Activated CD4-positive, alpha-beta T cell treated with anti-CD3 and anti-CD28 coated beads, Interleukin-2, amount 50 U/mL, for 16 hours (primary cell): ENCODE data around the gene ADAMTS9.

Source experiments
- DNase-seq: peaks from one replicate; pipeline ENCODE4 v3.0.0-alpha.2; 2020

The ADAMTS9 gene

GRCh38 chr3:64651741-64652241 lies 36.0 kb downstream of the ADAMTS9 start:
- DNase-seq = no peak

DNA sequence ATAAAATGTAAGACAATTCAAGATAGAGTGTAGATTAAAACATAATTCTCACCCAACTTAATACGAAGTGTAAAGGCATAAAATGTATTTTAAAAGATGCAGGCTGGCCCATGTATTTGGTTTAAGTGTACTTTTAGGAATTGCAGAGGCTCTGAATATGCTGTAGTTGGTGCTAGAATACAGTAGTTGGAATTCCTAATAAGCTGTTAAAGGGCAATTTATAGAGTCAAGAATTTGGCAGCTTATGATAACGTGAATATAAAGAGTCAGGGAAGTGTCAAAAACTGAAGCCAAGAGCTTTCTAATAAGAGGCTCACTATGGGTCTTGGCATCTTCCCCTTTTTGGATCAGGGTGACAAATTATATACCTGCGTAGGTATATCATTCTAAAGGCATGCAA lies 36.5 kb downstream of the ADAMTS9 start:
- no peak for DNase-seq

DNA sequence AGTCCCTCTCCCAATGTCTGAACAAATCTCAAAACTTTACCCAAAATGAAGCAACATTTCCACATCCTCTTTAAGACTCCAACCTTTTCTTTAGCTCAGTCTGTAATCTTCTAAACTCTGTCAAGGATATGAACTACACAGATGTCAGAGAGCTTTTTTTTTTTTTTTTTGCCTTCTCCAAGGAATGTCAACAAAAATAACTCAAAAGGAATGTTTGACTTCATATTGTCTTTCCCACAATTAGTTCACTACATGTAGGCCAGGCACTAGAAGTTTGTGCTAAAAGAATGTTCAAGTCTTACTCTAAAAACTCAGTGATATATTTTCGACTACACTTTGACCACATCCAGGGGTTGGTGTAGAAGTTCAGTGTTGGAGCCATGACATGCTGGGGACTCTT lies 37.1 kb downstream of the ADAMTS9 start:
- DNase-seq = no peak

DNA sequence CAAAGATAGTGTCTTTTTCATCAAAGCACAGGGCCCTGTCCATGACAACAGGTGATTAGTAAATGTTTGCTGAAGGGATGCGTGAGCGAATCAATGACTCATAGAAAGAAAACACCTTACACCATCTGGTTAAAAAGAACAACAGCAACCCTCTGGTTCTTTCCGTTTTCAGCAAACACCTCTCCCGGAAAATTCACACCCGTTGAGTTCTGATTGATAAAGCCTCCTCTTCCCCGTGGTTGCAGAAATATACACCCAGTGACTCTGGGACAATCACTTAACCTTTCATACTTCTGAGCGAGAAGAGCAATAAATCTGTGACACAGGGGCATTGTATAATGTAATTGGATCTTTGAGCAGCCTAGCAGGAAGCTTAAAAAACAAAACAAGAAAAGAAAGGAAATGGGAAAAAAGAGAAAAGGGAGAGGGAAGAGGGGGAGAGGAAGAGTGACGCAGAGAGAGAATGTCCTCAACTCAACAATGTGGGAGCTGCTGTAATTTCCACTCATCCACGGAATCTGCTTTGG lies 37.6 kb downstream of the ADAMTS9 start:
- no peak for DNase-seq

DNA sequence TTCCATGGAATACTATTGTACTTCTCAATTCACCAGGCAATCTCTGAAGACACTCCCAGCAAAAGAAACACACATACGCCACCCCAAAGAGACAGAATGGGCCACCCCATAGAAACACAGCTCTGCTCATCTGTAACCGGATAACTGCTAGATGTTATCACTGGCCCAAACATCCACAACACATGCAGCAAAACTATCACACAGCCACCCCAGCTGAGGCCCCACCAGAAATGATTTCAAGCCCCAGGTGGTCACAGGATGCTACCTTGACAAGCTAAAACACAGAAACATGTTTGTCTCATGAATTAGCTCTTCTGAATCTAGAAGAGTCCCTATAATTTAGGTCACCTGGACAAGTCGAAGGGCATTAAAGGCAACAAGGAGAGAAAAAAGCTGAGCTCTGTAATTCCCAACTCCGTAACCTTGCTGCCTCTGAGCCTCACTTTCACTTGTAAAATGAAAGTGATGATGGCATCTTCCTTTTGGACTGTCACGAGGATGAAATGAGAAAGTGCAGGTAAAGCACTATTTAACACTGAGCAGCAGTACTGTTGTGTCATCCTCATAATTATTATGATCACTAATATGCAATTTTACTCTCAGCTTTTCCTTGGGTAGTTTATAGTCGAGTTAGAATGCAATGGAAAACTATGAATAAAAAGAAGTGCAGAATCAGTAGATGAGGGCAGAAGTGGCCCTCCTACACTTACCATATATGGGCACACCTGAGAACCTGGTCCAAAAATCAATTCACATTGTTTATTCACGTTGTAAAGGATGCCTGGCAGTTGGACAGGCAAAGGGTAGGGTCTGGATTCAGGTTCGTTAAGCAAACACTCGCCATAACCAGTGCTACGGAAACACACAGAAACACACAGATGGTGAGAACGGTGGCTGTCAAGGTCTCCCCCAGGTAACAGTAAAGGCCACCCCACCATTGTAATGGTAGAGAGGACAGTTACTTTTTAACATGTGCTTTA lies 38.6 kb downstream of the ADAMTS9 start:
- DNase-seq = no peak

DNA sequence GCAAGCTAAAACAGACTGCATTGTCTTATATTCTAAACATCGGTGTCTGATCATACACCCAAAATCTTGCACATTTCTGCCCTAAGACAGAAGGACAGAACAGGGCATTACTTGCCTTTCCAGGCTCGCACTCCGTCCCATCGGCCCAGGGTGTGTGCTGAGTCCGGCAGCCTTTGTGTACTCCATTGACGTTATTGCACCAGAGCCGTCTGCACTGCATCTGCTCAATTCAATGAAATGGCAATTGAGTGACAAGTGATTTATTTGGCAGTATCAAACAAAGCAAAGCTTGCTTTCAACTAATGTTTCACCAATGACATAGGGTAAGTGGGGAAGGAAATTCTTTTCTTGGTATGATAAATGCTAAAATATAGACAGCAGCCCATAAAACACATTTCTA lies 40.0 kb downstream of the ADAMTS9 start:
- DNase-seq = no peak

GRCh38 chr3:64645243-64645642 lies 42.6 kb downstream of the ADAMTS9 start:
- no peak for DNase-seq

DNA sequence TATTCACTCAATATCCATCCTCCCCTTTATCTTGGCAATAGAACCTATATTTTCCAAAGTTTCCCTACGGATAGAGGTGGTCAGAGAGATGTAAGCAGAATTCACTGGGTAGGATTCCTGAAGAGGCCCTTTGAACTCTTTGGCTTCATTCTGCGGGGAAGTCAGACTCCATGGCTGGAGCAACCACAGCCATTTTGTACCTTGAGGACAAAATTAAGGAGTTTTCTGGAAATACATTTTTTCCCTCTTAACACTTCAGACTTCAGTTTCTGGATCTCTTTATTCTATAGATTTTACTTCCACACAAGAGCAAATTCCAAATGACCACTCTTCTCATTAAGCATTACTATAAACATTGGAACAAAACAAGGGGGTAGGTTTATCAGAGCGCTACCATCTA lies 43.3 kb downstream of the ADAMTS9 start:
- no peak for DNase-seq

DNA sequence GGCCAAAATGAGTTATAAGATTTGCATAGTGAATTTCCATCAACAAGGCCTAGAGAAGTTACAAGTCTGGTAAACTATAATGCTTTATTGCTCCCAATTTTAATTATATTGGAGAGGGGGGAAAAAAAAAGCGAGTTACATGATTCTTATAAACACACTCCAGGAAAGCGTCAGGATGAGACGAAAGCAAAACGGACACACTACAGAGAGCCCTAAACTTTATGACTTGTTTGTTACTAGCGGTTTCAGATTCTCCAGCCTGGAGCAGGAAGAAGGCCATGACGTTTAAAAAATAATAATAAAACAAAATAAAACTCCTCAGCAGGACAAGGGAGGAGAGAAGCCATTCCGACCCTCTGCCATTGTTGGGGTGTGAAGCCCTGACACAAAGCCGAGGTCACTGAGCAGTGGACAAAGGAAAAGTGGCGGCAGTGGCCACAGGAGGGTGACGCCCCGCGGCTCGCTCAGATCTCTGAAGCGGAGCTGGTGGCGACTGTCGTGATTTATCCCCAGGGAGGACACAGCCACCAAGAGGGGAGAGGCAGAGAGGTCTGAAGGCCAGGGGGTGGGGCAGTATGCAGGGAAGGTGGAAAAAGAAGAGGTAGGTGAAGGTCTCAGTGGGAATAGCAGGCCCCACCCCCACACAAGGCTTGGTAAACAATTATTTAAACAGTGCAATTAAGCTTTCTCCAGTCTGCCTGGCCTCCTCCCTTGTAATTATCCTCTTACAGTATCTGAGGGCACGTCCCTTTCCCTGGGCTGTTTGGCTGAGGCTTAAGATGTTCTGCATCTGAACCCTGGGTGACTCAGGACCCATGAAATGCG lies 45.3 kb downstream of the ADAMTS9 start:
- no peak for DNase-seq

DNA sequence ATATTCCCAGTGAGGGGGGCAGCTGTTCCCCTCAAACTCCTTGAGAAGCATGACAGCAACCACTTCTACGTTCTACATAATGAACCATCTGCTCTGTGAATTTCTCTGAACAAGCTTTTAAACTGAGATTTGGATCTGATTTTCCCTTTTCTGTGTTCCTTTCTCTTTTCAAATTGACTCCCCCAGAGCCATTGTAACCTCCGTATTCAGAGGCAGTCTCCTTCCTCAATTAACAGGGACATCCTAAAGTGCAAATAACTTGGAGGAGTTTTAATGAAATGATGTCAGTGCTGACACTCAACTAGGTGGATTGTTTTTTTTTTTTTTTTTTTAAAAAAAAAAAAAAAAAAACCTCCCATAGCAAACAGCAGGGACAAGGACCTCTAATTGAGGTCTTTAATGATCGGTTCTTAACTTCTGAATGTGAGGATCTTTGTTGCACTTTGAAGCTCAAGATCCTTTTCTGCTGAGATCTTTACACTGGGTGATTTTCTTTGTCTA lies 48.8 kb downstream of the ADAMTS9 start:
- DNase-seq = no peak

GRCh38 chr3:64638511-64638910 lies 49.3 kb downstream of the ADAMTS9 start:
- DNase-seq = no peak

DNA sequence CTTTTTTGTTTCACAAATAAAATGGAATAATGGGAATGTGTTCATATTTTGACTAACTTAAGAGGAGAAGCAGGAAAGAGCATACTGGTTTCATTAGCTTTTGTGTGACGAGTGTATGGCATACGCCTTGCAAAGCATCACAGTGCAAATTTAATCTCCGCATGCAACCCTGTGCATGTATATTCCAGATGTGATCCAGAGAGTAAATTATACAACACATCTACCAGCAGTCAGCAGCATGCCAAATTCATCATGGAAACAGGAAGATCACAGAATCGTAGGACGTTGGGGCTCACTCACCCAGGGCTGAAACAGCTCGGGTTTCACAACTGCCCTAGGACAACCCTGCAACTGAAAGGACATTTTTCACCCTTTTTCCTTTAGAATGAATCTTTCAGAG lies 53.4 kb downstream of the ADAMTS9 start:
- DNase-seq = no peak

DNA sequence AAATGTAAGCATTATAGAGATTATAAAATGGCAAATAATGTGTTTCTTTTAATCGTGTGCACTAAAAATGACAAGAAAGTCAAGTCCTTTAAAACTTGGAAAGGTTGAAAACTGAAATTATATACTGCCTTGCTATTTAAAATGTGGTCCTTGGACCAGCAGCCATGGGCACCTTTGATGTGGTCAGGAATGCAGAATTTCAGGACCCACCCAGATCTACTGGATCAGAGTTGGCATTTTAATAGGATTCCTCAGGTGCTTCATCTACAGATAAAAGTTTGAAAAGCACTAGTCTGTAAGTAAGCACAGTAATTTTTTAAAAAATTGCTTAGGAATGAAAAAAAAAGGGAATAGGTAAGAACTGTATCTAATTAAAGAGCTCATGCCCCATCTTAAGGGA lies 55.8 kb downstream of the ADAMTS9 start:
- no peak for DNase-seq

- DNase-seq = no peak
Measured at GRCh38 chr3:64627471-64628321, 60.1 kb downstream of the ADAMTS9 start.

GRCh38 chr3:64627042-64627441 lies 60.8 kb downstream of the ADAMTS9 start:
- DNase-seq = no peak

DNA sequence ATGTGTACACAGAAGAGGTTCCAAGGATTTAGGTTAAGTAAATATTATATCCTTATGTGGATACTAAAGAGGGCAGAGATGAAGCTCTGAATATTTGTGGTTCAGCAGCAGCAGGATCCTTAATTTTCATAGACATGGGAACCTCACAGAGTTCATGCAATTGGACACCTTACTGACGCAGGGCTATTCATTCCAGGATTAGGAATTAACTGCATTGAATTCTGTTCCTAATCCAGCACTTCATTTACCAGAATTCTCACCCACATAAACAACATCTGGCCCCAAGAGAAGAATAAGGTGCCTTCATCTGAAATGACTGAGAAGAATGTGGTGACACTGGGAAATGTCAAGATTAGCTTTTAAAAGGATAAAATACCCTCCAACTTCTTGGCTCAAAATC lies 62.4 kb downstream of the ADAMTS9 start:
- no peak for DNase-seq

DNA sequence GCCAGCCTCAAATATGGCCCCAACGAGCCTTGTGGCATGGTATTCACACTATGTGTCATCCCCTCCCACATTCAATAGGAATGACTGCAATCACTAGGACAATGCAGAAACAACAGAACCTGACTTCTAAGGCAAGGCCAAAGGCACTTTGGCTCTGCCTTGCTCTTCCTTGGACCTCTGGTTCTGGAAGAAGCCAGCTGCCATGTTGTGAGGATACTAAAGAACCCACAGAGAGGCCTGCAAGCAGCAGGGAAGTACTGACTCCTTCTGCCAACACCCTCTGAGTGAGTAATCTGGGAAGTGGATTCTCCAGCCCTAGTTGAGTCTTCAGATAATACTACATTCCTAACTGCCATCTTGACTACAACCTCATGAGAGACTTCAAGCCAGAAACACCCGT lies 64.7 kb downstream of the ADAMTS9 start:
- no peak for DNase-seq

GRCh38 chr3:64621726-64622395 lies 65.9 kb downstream of the ADAMTS9 start:
- DNase-seq = no peak

DNA sequence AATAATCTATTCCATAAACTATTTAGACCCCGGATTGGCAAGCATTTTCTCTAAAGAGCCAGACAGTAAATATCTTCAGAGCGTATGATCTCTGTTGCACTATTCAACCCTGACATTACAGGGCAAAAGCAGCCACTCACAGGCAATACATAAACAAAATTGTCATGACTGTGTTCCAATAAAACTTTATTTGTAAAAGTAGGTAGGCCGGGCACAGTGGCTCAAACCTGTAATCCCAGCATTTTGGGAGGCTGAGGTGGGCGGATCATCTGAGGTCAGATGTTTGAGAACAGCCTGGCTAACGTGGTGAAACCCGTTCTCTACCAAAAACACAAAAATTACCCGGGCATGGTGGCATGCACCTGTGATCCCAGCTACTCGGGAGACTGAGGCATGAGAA lies 66.5 kb downstream of the ADAMTS9 start:
- no peak for DNase-seq

DNA sequence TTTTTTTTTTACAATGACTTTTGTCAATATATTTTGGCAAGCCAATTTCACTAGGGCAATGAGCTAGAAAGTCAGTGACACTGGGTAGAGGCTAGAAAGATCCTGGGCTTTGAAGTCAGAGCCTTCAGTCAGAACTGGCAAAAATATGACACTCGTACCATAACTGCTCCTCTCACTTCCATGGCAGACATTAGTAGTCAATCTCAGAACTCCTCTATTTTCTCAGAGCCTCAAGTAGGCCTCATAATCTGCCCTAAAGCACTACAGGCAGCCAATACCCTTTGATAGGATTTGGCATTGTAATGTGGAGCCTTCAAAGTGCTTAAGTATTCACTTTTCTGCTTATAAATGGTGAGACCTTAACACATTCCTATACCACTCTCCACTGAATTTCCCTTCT lies 67.8 kb downstream of the ADAMTS9 start:
- DNase-seq = no peak

DNA sequence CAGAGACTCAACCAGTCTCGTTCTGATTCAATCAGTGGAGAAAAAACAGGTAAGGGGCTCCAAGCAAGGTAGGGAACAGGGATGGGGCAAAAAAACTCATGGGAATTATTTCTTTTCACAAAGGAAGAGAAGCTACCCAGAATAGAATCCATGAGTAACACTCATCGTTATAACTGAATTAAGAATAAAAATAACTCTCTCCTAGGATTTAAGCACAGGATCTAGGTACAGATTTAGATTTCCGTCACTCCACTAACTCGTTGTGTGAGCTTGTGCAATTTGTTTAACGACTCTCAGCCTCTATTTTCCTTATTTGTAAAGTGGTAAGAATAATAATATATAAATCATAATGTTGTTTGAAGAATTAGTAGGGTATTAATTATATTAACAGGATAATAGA lies 68.6 kb downstream of the ADAMTS9 start:
- no peak for DNase-seq

GRCh38 chr3:64617610-64618009 lies 70.2 kb downstream of the ADAMTS9 start:
- no peak for DNase-seq
